Ovary (tissue), 9 donors: ENCODE measurements around the gene SLC25A3. TPM values are rescaled to one million over a fixed set of nuclear protein-coding genes. Genes with fewer than 3 reads are reported as not detected.

ENCODE experiments used
- DNase-seq, 5 donors: peaks; one replicate each; pipeline ENCODE4 v3.0.0-alpha.2; 2019 to 2020
- H3K27ac ChIP-seq, 2 donors: fragments of 200-600 bp; one replicate each; pipeline versions ENCODE4 v1.5.1 to v1.8.0; 2019 to 2022
- H3K27me3 ChIP-seq: fragments of 200-600 bp; one replicate; pipeline ENCODE4 v1.8.0; 2022
- H3K36me3 ChIP-seq: fragments of 200-600 bp; sonication (generic); one replicate; pipeline ENCODE4 v1.5.1; 2019
- H3K4me1 ChIP-seq: one replicate; pipeline ENCODE4 v1.8.1; 2013; ENCODE audit warnings: mild to moderate bottlenecking, moderate library complexity; ENCODE audit not compliant: insufficient read depth
- H3K4me3 ChIP-seq: fragments of 200-600 bp; sonication (generic); one replicate; pipeline ENCODE4 v1.5.1; 2017
- H3K9me3 ChIP-seq, 2 donors: fragments of 200-600 bp in 1 of 2; sonication (generic) in 1 of 2; one replicate each; pipeline versions ENCODE4 v1.5.1 to v1.8.1; 2013 to 2019; ENCODE audit warnings: mild to moderate bottlenecking in 1 of 2, moderate library complexity in 1 of 2
- EP300 ChIP-seq: sonication (generic); formaldehyde crosslinking; IDR thresholded peaks from one replicate; pipeline ENCODE4 v1.6.1; 2017; ENCODE audit warnings: antibody characterized with exemption
- POLR2A ChIP-seq: fragments of 450-650 bp; IDR thresholded peaks from one replicate; pipeline ENCODE4 v1.6.1; 2017; ENCODE audit warnings: antibody characterized with exemption, mild to moderate bottlenecking, moderate library complexity
- WGBS, 3 donors: extraction: QIAGEN DNeasy Blood & Tissue Kit in 1 of 3; methylation state at CpG; one replicate each; pipeline versions ENCODE4 v1.1.5 to v1.1.7; 2013 to 2017; 5-methylcytosine and 5-hydroxymethylcytosine counted together
- intact Hi-C, 4 donors: fragments of 100-400 bp; cut with DNase I; formaldehyde crosslinking; loops; one replicate each; pipeline versions ENCODE4 v1.11.0 to v1.15.1; 2022 to 2023
- polyA plus RNA-seq, 2 donors: library from polyadenylated mRNA; stranded (reverse); fragments of 200-250 nt in 1 of 2; fragments of 350-450 nt in 1 of 2; fragmentation: Illumina TruSeq in 1 of 2; extraction: RNeasy Lipid Tissue Mini Kit (QIAGEN cat#74804) in 1 of 2; gene quantifications; one replicate each; pipeline ENCODE4 v1.2.3, GENCODE V29; 2013 to 2014
- total RNA-seq, 7 donors: library from RNA; depleted of rRNA in 2 of 7; stranded (reverse); fragments of >200 nt in 2 of 7; fragmentation: NEBNext Ultra II Directional in 3 of 7; extraction: Animal tissue kit (Norgen Biotek cat#: 25700) in 3 of 7; gene quantifications; one replicate each; pipeline versions ENCODE4 v1.1.0 to v1.2.4, GENCODE V29; 2016 to 2023
- TF ChIP-seq, protein P1 (sequence below), 3 donors: fragments of 450-650 bp in 2 of 3; fragments of 200-600 bp in 1 of 3; IDR thresholded peaks; one replicate each; pipeline versions ENCODE4 v1.5.1 to v1.8.0; 2016 to 2022; ENCODE audit warnings: antibody characterized with exemption in 3 of 3, mild to moderate bottlenecking in 1 of 3
- donor health status: DM: no; HTN: no; CAD: no; lungs with moderate emphysema.
- donor health status: DM: no; HTN: no; CAD: no.
- donor health status: Bipolar disorder and iron deficiency.
- donor health status: DM: yes; HTN: yes; CAD: no.
- donor health status: DM: no; HTN: no; CAD: no.
- donor health status: DM: yes; HTN: yes; CAD: no.

Gene SLC25A3
- total and polyA plus RNA-seq, 9 donors: 344 to 649 (median 427) TPM

DNA sequence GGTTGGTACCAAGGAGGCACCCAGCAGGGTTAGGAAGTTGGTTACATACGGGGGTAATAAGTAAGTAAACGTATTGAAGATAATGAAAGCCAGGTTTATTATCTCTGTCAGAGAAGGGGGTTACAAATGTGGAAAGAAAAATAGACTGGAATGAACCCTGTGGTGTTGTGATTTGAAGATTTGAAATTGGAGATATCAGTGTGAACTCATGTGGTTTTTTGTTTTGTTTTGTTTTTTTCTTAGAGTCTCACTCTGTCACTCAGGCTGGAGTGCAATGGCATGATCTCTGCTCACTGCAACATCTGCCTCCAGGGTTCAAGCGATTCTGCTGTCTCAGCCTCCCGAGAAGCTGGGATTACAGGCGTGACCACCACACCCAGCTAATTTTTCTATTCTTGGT, 14.1 kb upstream of the SLC25A3 start:
- no peaks in the 10 kb centered on the region for H3K4me1 ChIP-seq
- intact Hi-C loops: loop anchor here in 1 of 4 donors (10.0 kb wide), 1 partner anchor 85 kb away; no protein-coding TSS in a partner anchor
- no peaks in the 10 kb centered on the region for H3K9me3 ChIP-seq
- WGBS, 3 donors: 78 to 84% (median 81%) methylated on average over 5 of the region's 5 CpGs
- DNase-seq: no peak
- no peak overlapping the region for H3K4me3 ChIP-seq
- TF ChIP-seq POLR2A (no peak), EP300 (no peak)
- TF ChIP-seq, protein P1, sequence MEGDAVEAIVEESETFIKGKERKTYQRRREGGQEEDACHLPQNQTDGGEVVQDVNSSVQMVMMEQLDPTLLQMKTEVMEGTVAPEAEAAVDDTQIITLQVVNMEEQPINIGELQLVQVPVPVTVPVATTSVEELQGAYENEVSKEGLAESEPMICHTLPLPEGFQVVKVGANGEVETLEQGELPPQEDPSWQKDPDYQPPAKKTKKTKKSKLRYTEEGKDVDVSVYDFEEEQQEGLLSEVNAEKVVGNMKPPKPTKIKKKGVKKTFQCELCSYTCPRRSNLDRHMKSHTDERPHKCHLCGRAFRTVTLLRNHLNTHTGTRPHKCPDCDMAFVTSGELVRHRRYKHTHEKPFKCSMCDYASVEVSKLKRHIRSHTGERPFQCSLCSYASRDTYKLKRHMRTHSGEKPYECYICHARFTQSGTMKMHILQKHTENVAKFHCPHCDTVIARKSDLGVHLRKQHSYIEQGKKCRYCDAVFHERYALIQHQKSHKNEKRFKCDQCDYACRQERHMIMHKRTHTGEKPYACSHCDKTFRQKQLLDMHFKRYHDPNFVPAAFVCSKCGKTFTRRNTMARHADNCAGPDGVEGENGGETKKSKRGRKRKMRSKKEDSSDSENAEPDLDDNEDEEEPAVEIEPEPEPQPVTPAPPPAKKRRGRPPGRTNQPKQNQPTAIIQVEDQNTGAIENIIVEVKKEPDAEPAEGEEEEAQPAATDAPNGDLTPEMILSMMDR (IDR thresholded peaks at IDR 0.05): no peak
- H3K27me3 ChIP-seq: no peaks in the 10 kb centered on the region
- H3K27ac ChIP-seq: no peak overlapping the region
- H3K36me3 ChIP-seq: no peaks in the 10 kb centered on the region

DNA sequence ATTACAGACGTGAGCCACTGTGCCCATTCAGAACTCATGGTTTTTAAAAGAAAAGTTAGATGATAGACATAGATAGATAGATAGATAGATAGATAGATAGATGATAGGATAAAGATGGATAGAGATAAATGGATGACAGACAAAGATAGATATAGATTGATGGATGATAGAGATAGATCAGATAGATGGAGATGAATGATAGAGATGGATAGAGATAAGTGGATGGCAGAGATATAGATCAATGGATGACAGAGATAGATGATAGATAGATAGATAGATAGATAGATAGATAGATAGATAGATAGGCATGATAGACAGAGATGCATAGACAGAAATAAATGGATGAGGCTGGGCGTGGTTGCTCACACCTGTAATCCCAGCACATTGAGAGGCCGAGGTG, 13.7 kb upstream of the SLC25A3 start:
- TF ChIP-seq EP300 (no peak), POLR2A (no peak)
- TF ChIP-seq, protein P1 (IDR thresholded peaks at IDR 0.05): no peak
- WGBS, 3 donors: 91 to 92% (median 92%) methylated on average over 3 of the region's 3 CpGs

DNA sequence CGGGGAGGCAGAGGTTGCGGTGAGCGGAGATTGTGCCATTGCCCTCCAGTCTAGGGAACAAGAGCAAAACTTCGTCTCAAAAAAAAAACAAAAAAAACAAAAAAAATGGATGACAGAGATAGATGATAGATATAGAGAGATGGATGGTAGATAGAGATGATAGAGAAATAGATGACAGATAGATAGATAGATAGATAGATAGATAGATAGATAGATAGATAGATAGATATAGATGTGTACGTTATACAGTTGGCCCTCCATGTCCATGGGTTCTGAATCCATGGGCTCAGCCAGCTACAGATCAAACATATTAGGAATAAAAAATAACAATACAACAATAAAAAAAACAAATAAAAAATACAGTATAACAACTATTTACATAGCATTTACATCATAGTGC, 12.8 kb upstream of the SLC25A3 start:
- Histone ChIP-seq H3K9me3 (no peaks in the 10 kb centered on the region), H3K36me3 (no peaks in the 10 kb centered on the region), H3K4me1 (no peaks in the 10 kb centered on the region), H3K4me3 (no peak overlapping the region), H3K27me3 (no peaks in the 10 kb centered on the region), H3K27ac (no peak overlapping the region)
- WGBS, 3 donors: 93 to 94% (median 94%) methylated on average over 5 of the region's 5 CpGs
- no peak for DNase-seq
- TF ChIP-seq POLR2A (no peak), EP300 (no peak)
- TF ChIP-seq, protein P1 (IDR thresholded peaks at IDR 0.05): no peak
- intact Hi-C loops: no loop called here

More for the DNA sequence above, 13.7 kb upstream of the SLC25A3 start:
- intact Hi-C loops: loop anchor here in 1 of 4 donors (10.0 kb wide), 1 partner anchor 85 kb away; no protein-coding TSS in a partner anchor
- Histone ChIP-seq H3K36me3 (no peaks in the 10 kb centered on the region), H3K27me3 (no peaks in the 10 kb centered on the region), H3K4me3 (no peak overlapping the region), H3K27ac (no peak overlapping the region), H3K4me1 (no peaks in the 10 kb centered on the region), H3K9me3 (no peaks in the 10 kb centered on the region)
- no peak for DNase-seq

DNA sequence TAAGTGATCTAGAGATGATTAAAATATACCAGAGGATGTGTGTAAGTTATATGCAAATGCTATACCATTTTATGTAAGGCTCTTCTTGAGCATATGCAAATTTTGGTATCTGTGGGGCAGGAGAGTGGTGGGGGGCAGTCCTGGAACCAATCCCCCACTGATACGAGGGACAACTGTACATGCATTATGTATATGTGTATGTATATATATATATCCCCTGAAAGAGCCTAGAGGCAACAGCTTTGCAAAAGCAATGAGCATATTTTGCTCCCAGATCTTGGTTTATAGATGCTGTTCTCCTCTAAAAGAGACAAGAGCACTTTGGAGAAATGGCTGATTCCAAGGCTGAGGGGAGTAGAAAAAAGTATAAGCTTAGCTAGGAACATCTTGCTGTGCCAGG, 12.4 kb upstream of the SLC25A3 start:
- no peaks in the 10 kb centered on the region for H3K4me1 ChIP-seq
- WGBS, 3 donors: 81 to 88% (median 86%) methylated on average over 1 of the region's 1 CpG
- no peaks in the 10 kb centered on the region for H3K27me3 ChIP-seq
- H3K9me3 ChIP-seq: no peaks in the 10 kb centered on the region
- TF ChIP-seq POLR2A (no peak), EP300 (no peak)
- TF ChIP-seq, protein P1 (IDR thresholded peaks at IDR 0.05): no peak
- H3K27ac ChIP-seq: no peak overlapping the region
- intact Hi-C loops: no loop called here
- H3K36me3 ChIP-seq: no peaks in the 10 kb centered on the region
- DNase-seq: no peak
- H3K4me3 ChIP-seq: no peak overlapping the region
